Panc1 (cell line): ENCODE data around the gene ZNF253.

Experiments used
- CTCF ChIP-seq: fragments of 450-650 bp; IDR thresholded peaks from 2 replicates; pipeline ENCODE4 v1.5.1; 2017; ENCODE audit warnings: mild to moderate bottlenecking
- POLR2AphosphoS5 ChIP-seq: IDR thresholded peaks from 2 replicates; pipeline ENCODE4 v1.6.1; 2012; ENCODE audit warnings: mild to moderate bottlenecking, low read depth, low read length, moderate library complexity
- REST ChIP-seq, 2 experiments: IDR thresholded peaks; 2 replicates each; pipeline ENCODE4 v1.6.1; 2011 to 2012; ENCODE audit warnings: low read depth in 2 of 2, control low read depth in 1 of 2, low read length in 1 of 2, mild to moderate bottlenecking in 1 of 2, moderate library complexity in 1 of 2; ENCODE audit not compliant: insufficient read depth in 1 of 2
- TCF7L2 ChIP-seq: IDR thresholded peaks from 2 replicates; pipeline ENCODE4 v1.6.1; 2011; ENCODE audit warnings: mild to moderate bottlenecking, low read depth, low read length, inconsistent platforms

- TF ChIP-seq CTCF (no peak), POLR2AphosphoS5 (no peak), REST (IDR thresholded peaks at IDR 0.05; ENCODE audit: insufficient read depth in 1 of 2, low read depth in 2 of 2, low read length in 1 of 2) (no peak), TCF7L2 (no peak)
Observed at GRCh38 chr19:19877724-19878123, 12.0 kb downstream of the ZNF253 start.
